IMR-90 (cell line): ENCODE data around the gene PJA2. TPM values are rescaled to one million over a fixed set of nuclear protein-coding genes. Genes with fewer than 3 reads are reported as not detected.

Source experiments
- ATAC-seq: fragments of 200-7000 bp; cut with Tn5 transposase; 2 replicates; pipeline ENCODE4 v1.9.1; 2020; ENCODE audit warnings: low read depth, mild to moderate bottlenecking, moderate library complexity
- BruUV-seq: library from RNA; stranded (reverse); fragments of 400-500 nt; replicated peaks from 2 replicates; lab custom pipeline; 2021; lab: Mats Ljungman, UMichigan
- CTCF ChIA-PET: fragments of 300-600 bp; formaldehyde crosslinking; extraction: SDS; loops from one replicate; lab custom pipeline; 2021; ENCODE audit warnings: antibody characterized with exemption; lab: Yijun Ruan, JAX
- POLR2A ChIA-PET: fragments of 300-600 bp; sonication (Branson Sonifier 250); formaldehyde crosslinking; loops from one replicate; lab custom pipeline; 2022; ENCODE audit warnings: antibody characterized with exemption; ENCODE audit not compliant: unreplicated experiment; lab: Charles Lee
- DNase-seq: peaks from one replicate; pipeline ENCODE4 v3.0.0; 2013
- H2AFZ ChIP-seq: replicated peaks from 2 replicates; pipeline ENCODE3; 2013; ENCODE audit warnings: low read length, mild to moderate bottlenecking; ENCODE audit not compliant: poor library complexity
- H2AK5ac ChIP-seq: 2 replicates; pipeline ENCODE4 v1.6.1; 2013; ENCODE audit warnings: low read depth, low read length, inconsistent platforms
- H2AK9ac ChIP-seq: replicated peaks from 2 replicates; pipeline ENCODE3; 2013; ENCODE audit warnings: mild to moderate bottlenecking, low read depth, low read length, moderate library complexity; ENCODE audit not compliant: poor library complexity
- H2BK120ac ChIP-seq: 2 replicates; pipeline ENCODE4 v1.6.1; 2013; ENCODE audit warnings: low read depth, low read length, inconsistent platforms
- H2BK15ac ChIP-seq: 3 replicates; pipeline ENCODE4 v1.6.1; 2013; ENCODE audit warnings: low read depth, low read length, inconsistent platforms
- H2BK20ac ChIP-seq: 2 replicates; pipeline ENCODE4 v1.6.1; 2013; ENCODE audit warnings: low read depth, mild to moderate bottlenecking, inconsistent platforms, low read length, moderate library complexity
- H2BK5ac ChIP-seq: 2 replicates; pipeline ENCODE4 v1.6.1; 2013; ENCODE audit warnings: mild to moderate bottlenecking, low read depth, low read length, inconsistent platforms; ENCODE audit not compliant: poor library complexity, severe bottlenecking
- H3K14ac ChIP-seq: replicated peaks from 2 replicates; pipeline ENCODE4 v1.6.1; 2013; ENCODE audit warnings: low read depth, low read length, inconsistent platforms
- H3K18ac ChIP-seq: 2 replicates; pipeline ENCODE4 v1.6.1; 2013; ENCODE audit warnings: low read depth, low read length, control low read depth
- H3K23ac ChIP-seq: 2 replicates; pipeline ENCODE4 v1.6.1; 2013; ENCODE audit warnings: low read depth, low read length, inconsistent platforms
- H3K27ac ChIP-seq: 2 replicates; pipeline ENCODE4 v1.5.1; 2013; ENCODE audit warnings: mild to moderate bottlenecking, control low read depth, low read length; ENCODE audit not compliant: insufficient read depth
- H3K27me3 ChIP-seq: 2 replicates; pipeline ENCODE4 v1.6.1; 2013; ENCODE audit warnings: low read length; ENCODE audit not compliant: control insufficient read depth, insufficient read depth
- H3K36me3 ChIP-seq: 2 replicates; pipeline ENCODE4 v1.6.1; 2013; ENCODE audit warnings: low read length, mixed read lengths; ENCODE audit not compliant: control insufficient read depth, insufficient read depth
- H3K4ac ChIP-seq: 2 replicates; pipeline ENCODE4 v1.6.1; 2013; ENCODE audit warnings: low read depth, low read length, inconsistent platforms
- H3K4me1 ChIP-seq: 2 replicates; pipeline ENCODE4 v1.6.1; 2013; ENCODE audit warnings: low read length, mixed read lengths; ENCODE audit not compliant: control insufficient read depth, insufficient read depth
- H3K4me2 ChIP-seq: 2 replicates; pipeline ENCODE4 v1.6.1; 2013; ENCODE audit warnings: low read depth, mild to moderate bottlenecking, control low read depth, low read length, moderate library complexity
- H3K4me3 ChIP-seq: 2 replicates; pipeline ENCODE4 v1.5.1; 2013; ENCODE audit warnings: low read depth, mild to moderate bottlenecking, control low read depth, low read length, moderate library complexity; ENCODE audit not compliant: insufficient read depth
- H3K56ac ChIP-seq: 2 replicates; pipeline ENCODE4 v1.6.1; 2013; ENCODE audit warnings: low read length, inconsistent platforms; ENCODE audit not compliant: insufficient read depth; ENCODE audit errors: extremely low read depth
- H3K79me1 ChIP-seq, 2 experiments: 2 replicates each; pipeline ENCODE4 v1.6.1; 2013; ENCODE audit warnings: low read length in 2 of 2, inconsistent platforms in 1 of 2, low read depth in 1 of 2
- H3K9ac ChIP-seq: 2 replicates; pipeline ENCODE4 v1.6.1; 2013; ENCODE audit warnings: low read depth, low read length, control low read depth
- H3K9me1 ChIP-seq: 2 replicates; pipeline ENCODE4 v1.6.1; 2013; ENCODE audit warnings: low read length, inconsistent platforms; ENCODE audit not compliant: insufficient read depth
- H3K9me3 ChIP-seq: 2 replicates; pipeline ENCODE4 v1.6.1; 2013; ENCODE audit warnings: low read length; ENCODE audit not compliant: control insufficient read depth, insufficient read depth
- H4K20me1 ChIP-seq: 2 replicates; pipeline ENCODE4 v1.6.1; 2013; ENCODE audit warnings: low read length, inconsistent platforms; ENCODE audit not compliant: insufficient read depth
- H4K5ac ChIP-seq: 2 replicates; pipeline ENCODE4 v1.6.1; 2013; ENCODE audit warnings: mild to moderate bottlenecking, low read depth, low read length, control low read depth
- H4K8ac ChIP-seq, 2 experiments: 2 replicates each; pipeline ENCODE4 v1.6.1; 2013; ENCODE audit warnings: low read depth in 2 of 2, low read length in 2 of 2, control low read depth in 1 of 2, inconsistent platforms in 1 of 2
- H4K91ac ChIP-seq: 2 replicates; pipeline ENCODE4 v1.6.1; 2013; ENCODE audit warnings: low read depth, low read length, inconsistent platforms; ENCODE audit not compliant: insufficient read depth
- CEBPB ChIP-seq: IDR thresholded peaks from 2 replicates; pipeline ENCODE4 v1.6.1; 2012; ENCODE audit warnings: low read depth, low read length, improper control_type of control experiment
- CHD1 ChIP-seq: IDR thresholded peaks from 2 replicates; pipeline ENCODE4 v1.6.1; 2012; ENCODE audit warnings: low read depth, low read length, improper control_type of control experiment
- MAFK ChIP-seq: IDR thresholded peaks from 2 replicates; pipeline ENCODE4 v1.6.1; 2012; ENCODE audit warnings: low read depth, low read length, improper control_type of control experiment
- MXI1 ChIP-seq: IDR thresholded peaks from 2 replicates; pipeline ENCODE4 v1.6.1; 2012; ENCODE audit warnings: low read depth, mild to moderate bottlenecking, low read length, moderate library complexity, borderline replicate concordance
- POLR2A ChIP-seq: IDR thresholded peaks from 2 replicates; pipeline ENCODE4 v1.6.1; 2012; ENCODE audit warnings: mild to moderate bottlenecking, low read depth, low read length
- RAD21 ChIP-seq: IDR thresholded peaks from 2 replicates; pipeline ENCODE4 v1.6.1; 2012; ENCODE audit warnings: low read length, improper control_type of control experiment
- RCOR1 ChIP-seq: IDR thresholded peaks from 2 replicates; pipeline ENCODE4 v1.6.1; 2012; ENCODE audit warnings: mild to moderate bottlenecking, low read length, improper control_type of control experiment; ENCODE audit not compliant: insufficient replicate concordance
- SMC3 ChIP-seq: fragments of 150-350 bp; IDR thresholded peaks from 2 replicates; pipeline ENCODE4 v1.6.1; 2016; ENCODE audit warnings: low read depth, mild to moderate bottlenecking, antibody characterized with exemption, low read length, moderate library complexity
- WGBS, 2 experiments: methylation state at CpG; one replicate each; pipeline versions ENCODE4 v1.1.5 to v1.1.7; 2013; ENCODE audit warnings: missing lambda C conversion rate in 2 of 2; ENCODE audit not compliant: insufficient read length in 1 of 2; ENCODE audit errors: extremely low coverage in 2 of 2; 5-methylcytosine and 5-hydroxymethylcytosine counted together
- dilution Hi-C: fragments of 300-500 bp; cut with HindIII; formaldehyde crosslinking; loops from one replicate; pipeline ENCODE4 v1.14.3; 2018; ENCODE audit warnings: low sequenced_read_pairs; ENCODE audit not compliant: unreplicated experiment
- in situ Hi-C: fragments of 300-500 bp; cut with MboI; formaldehyde crosslinking; loops from 3 replicates; pipeline ENCODE4 v1.14.3; 2019; ENCODE audit warnings: low sequenced_read_pairs, inconsistent platforms, mixed read lengths
- intact Hi-C: fragments of 100-400 bp; cut with micrococcal nuclease; formaldehyde crosslinking; loops from 2 replicates; pipeline ENCODE4 v1.10.0; 2022
- polyA plus RNA-seq, 3 experiments: library from polyadenylated mRNA; depleted of rRNA; stranded (reverse); fragments of >200 nt; gene quantifications; 2 replicates each; pipeline ENCODE4 v1.2.3, GENCODE V29; 2012; ENCODE audit warnings: low replicate concordance in 1 of 3
- total RNA-seq: library from RNA; depleted of rRNA; stranded (reverse); fragments of >200 nt; gene quantifications from 2 replicates; pipeline ENCODE4 v1.2.3, GENCODE V29; 2012
- TF ChIP-seq, protein P1 (sequence below): conservative IDR thresholded peaks from 2 replicates; pipeline ENCODE4 v1.5.1; 2012; ENCODE audit warnings: mild to moderate bottlenecking, low read depth, low read length, improper control_type of control experiment
- TF ChIP-seq, protein P2 (sequence below): fragments of 150-350 bp; IDR thresholded peaks from 2 replicates; pipeline ENCODE4 v1.6.1; 2017; ENCODE audit warnings: mild to moderate bottlenecking, antibody characterized with exemption, low read length, low read depth

PJA2 gene
- total and polyA plus RNA-seq, 2 of the 4 experiments (the other 2 are of a cell fraction) = 42.3 to 70.6 TPM

DNA sequence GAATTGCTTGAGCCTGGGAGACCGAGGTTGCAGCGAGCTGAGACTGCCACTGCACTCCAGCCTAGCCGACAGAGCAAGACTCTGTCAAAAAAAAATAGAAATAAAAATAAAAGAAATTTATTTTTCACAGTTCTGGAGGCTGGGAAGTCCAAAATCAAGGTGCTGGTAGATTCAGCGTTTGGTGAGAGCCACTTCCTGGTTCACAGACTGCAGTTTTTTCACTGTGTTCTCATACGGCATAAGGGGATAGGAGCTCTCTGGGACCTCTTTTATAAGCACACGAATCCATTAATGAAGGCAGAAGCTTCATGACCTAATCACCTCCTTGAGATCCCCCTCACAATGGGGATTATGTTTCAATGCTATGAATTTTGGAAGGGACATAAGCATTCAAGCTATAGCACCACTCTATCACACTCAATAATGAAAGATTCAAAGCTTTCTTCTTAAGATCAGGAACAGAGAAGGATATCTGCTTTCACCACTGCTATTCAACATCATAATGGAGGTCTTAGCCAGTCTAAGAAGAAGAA lies 5.3 kb downstream of the PJA2 start:
- DNase-seq (no peak), ATAC-seq (no peak)
- H4K91ac ChIP-seq = no peak overlapping the region
- CTCF ChIA-PET = no interaction called here
- no peaks in the 10 kb centered on the region; the same call in 1 of the 2 replicates for H3K9me3 ChIP-seq
- no CpG with 5 or more reads among the region's 6 CpGs for WGBS, 2 experiments
- no peak overlapping the region for H3K56ac ChIP-seq
- H3K4me1 ChIP-seq = no peaks in the 10 kb centered on the region
- H2AK5ac ChIP-seq = no peak overlapping the region
- H4K20me1 ChIP-seq = peaks cover 76% of the 10 kb centered on the region
- H3K14ac ChIP-seq = no peak overlapping the region
- H4K8ac ChIP-seq = no peak overlapping the region
- dilution Hi-C loops = no loop called here
- intact Hi-C loops = no loop called here
- no peak overlapping the region for H3K4me2 ChIP-seq
- H2AK9ac ChIP-seq = no peak overlapping the region
- H2BK15ac ChIP-seq = no peak overlapping the region
- 0 out of 2 replicates have a peak, but pooled peaks cover 3% of the 10 kb centered on the region for H3K9me1 ChIP-seq
- H3K4ac ChIP-seq = no peak overlapping the region
- no peak overlapping the region for H3K9ac ChIP-seq
- no TSS peak for BruUV-seq
- no peak overlapping the region for H2AFZ ChIP-seq
- H3K36me3 ChIP-seq = peaks cover 3% of the 10 kb centered on the region; the same call in 1 of the 2 replicates
- no peak overlapping the region for H2BK20ac ChIP-seq
- no peak overlapping the region for H3K27ac ChIP-seq
- H3K4me3 ChIP-seq = no peak overlapping the region
- no peak overlapping the region for H2BK120ac ChIP-seq
- no peak overlapping the region for H4K5ac ChIP-seq
- TF ChIP-seq RAD21 = no peak
- TF ChIP-seq SMC3 = no peak
- TF ChIP-seq, protein P1, sequence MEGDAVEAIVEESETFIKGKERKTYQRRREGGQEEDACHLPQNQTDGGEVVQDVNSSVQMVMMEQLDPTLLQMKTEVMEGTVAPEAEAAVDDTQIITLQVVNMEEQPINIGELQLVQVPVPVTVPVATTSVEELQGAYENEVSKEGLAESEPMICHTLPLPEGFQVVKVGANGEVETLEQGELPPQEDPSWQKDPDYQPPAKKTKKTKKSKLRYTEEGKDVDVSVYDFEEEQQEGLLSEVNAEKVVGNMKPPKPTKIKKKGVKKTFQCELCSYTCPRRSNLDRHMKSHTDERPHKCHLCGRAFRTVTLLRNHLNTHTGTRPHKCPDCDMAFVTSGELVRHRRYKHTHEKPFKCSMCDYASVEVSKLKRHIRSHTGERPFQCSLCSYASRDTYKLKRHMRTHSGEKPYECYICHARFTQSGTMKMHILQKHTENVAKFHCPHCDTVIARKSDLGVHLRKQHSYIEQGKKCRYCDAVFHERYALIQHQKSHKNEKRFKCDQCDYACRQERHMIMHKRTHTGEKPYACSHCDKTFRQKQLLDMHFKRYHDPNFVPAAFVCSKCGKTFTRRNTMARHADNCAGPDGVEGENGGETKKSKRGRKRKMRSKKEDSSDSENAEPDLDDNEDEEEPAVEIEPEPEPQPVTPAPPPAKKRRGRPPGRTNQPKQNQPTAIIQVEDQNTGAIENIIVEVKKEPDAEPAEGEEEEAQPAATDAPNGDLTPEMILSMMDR = no peak
- TF ChIP-seq, protein P2, sequence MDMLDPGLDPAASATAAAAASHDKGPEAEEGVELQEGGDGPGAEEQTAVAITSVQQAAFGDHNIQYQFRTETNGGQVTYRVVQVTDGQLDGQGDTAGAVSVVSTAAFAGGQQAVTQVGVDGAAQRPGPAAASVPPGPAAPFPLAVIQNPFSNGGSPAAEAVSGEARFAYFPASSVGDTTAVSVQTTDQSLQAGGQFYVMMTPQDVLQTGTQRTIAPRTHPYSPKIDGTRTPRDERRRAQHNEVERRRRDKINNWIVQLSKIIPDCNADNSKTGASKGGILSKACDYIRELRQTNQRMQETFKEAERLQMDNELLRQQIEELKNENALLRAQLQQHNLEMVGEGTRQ = no peak
- TF ChIP-seq POLR2A = no peak
- no peak for TF ChIP-seq RCOR1
- TF ChIP-seq CEBPB = no peak
- TF ChIP-seq MAFK = no peak
- no peak for TF ChIP-seq MXI1
- TF ChIP-seq CHD1 = no peak
- POLR2A ChIA-PET = no interaction called here
- H2BK5ac ChIP-seq = no peak overlapping the region
- no peaks in the 10 kb centered on the region for H3K27me3 ChIP-seq
- in situ Hi-C loops = no loop called here
- peaks cover 0 to 17% of the 10 kb centered on the region in 2 experiments; a peak in 2 of 4 replicates for H3K79me1 ChIP-seq
- no peak overlapping the region for H3K23ac ChIP-seq
- no peak overlapping the region for H3K18ac ChIP-seq
